IPS-18c (cell line): ENCODE results near the gene RFX5.
"Not testable (repeated sequence)": the region's sequence is repeated elsewhere in the genome, so short reads cannot be mapped to it uniquely, and the experiment has no call there.

Experiments
- H3K4me3 ChIP-seq: 2 replicates; pipeline ENCODE4 v1.7.0; 2013; ENCODE audit warnings: low read depth, mild to moderate bottlenecking, low read length, moderate library complexity; ENCODE audit not compliant: insufficient read depth
- H3K9me3 ChIP-seq: one replicate; pipeline ENCODE4 v1.6.1; 2013; ENCODE audit warnings: mild to moderate bottlenecking, low read length, moderate library complexity; ENCODE audit not compliant: control insufficient read depth, insufficient read depth

RFX5 gene

GRCh38 chr1:151367658-151368392 lies 20.8 kb upstream of the RFX5 start:
- peaks cover 1% of the 10 kb centered on the region for H3K9me3 ChIP-seq
- H3K4me3 ChIP-seq = no peak overlapping the region

DNA sequence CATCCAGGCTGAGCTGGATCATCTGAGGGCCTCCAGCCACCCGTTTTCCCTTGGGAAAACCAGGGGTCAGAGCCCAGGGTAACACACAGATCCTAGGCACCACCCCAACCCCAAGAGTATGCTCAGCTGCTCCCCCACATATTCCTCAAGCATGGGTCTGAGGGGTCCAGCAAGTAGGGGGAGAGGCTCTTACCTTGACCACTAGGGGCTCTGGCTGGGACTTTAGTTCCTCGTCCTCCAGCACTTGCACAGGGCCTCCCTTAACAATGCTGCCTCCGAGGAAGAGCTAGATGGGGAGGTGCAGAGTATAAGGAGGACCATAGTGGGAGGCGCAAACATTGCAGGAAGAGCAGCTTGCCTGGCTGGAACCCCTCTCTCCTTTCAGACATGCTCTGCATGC lies 17.9 kb upstream of the RFX5 start:
- no peak overlapping the region for H3K4me3 ChIP-seq
- H3K9me3 ChIP-seq = peaks cover 5% of the 10 kb centered on the region

DNA sequence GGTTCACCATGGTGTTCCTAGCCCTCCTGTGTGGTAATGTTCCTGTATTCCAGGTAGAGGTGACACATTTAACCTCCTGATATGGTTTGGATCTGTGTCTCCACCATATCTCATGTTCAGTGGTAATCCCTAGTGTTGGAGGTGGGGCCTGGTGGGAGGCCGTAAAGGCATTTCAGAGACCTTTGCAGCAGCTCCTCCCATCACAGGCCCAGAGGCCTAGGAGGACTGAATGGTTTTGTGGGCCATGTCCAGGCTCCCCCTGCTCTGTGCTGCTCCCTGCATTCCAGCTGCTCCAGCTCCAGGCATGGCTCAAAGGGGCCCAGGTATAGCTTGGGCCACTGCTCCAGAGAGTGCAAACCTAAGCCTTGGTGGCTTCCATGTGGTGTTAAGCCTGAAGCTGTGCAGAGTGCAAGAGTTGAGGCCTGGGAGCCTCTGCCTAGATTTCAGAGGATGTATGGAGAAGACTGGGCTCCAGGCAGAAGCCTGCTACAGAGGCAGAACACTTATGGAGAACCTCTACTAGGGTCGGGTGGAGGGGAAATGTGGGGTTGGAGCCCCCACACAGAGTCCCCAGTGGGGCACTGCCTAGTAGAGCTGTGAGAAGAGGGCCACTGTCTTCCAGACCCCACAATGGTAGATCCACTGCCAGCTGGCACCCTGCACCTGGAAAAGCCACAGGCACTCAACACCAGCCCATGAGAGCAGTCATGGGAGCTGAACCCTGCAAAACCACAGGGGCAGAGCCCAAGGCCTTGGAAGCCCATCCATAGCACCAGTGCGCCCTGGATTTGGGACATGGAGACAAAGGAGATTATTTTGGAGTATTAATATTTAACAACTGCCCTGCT lies 15.5 kb upstream of the RFX5 start:
- Histone ChIP-seq H3K4me3 (no peak overlapping the region), H3K9me3 (peaks cover 5% of the 10 kb centered on the region)

DNA sequence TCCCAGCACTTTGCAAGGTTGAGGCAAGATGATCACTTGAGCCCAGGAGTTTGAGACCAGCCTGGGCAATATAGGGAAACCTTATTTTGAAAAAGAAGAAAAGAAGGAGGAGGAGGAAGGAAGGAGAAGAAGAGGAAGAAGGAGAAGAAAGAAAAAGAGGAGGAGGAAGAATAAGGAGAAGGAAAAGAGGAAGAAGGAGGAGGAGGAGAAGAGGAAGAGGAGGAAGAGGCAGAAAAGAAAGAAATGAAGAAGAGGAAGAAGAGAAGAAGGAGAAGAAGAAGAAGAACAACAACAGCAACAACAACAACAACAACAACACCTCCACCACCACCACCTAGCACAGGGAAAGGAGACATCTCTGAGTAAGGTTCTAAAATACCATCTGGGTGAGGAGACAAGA lies 14.8 kb upstream of the RFX5 start:
- H3K9me3 ChIP-seq = peaks cover 5% of the 10 kb centered on the region

GRCh38 chr1:151356696-151357095 lies 9.6 kb upstream of the RFX5 start:
- Histone ChIP-seq H3K9me3 (peaks cover 2% of the 10 kb centered on the region), H3K4me3 (no peak overlapping the region)

More for the DNA sequence above, 14.8 kb upstream of the RFX5 start:
- no peak overlapping the region for H3K4me3 ChIP-seq

DNA sequence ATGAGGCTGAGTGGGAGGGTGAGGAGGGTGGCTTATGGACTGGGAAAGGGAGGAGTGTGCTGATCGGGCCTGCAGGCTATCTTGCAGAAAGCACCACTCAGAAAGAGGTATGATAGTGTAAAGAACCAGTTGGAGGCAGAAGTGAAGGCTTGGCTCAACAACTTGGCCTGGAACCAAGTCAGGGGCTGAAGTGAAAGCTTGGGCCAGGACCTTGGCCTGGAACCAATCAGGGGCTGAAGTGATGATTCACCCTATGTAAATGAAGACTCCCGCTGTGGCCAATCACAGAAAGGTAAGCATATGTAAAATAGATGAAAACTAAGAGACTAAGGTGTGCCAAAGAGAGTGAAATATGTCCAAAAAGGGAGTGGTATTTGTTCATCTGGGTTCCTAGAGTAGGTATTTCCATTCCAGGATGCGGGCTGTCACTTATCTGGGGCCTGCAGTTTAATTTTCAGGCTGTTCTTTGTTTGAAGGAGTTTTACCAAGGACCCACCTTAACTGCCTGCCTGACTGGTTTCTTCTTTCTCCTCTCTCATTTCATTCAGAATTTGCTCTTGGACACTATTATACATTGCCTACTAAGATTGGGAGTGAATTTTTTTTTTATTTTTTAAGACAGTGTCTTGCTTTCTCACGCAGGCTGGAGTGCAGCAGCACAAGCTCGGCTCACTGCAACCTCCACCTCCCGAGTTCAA lies 5.1 kb upstream of the RFX5 start:
- Histone ChIP-seq H3K4me3 (no peak overlapping the region; the same call in 1 of the 2 replicates), H3K9me3 (peaks cover 4% of the 10 kb centered on the region)

GRCh38 chr1:151350323-151350722 lies 3.3 kb upstream of the RFX5 start:
- not testable (repeated sequence) for H3K4me3 ChIP-seq, H3K9me3 ChIP-seq

GRCh38 chr1:151347523-151348246 lies 633 bp upstream of the RFX5 start:
- Histone ChIP-seq H3K9me3 (peaks cover 2% of the 10 kb centered on the region), H3K4me3 (peak overlapping the region; percentile 31; the same call in 1 of the 2 replicates)

GRCh38 chr1:151346082-151346768 lies 827 bp downstream of the RFX5 start:
- H3K4me3 ChIP-seq = peak overlapping the region; percentile 74

DNA sequence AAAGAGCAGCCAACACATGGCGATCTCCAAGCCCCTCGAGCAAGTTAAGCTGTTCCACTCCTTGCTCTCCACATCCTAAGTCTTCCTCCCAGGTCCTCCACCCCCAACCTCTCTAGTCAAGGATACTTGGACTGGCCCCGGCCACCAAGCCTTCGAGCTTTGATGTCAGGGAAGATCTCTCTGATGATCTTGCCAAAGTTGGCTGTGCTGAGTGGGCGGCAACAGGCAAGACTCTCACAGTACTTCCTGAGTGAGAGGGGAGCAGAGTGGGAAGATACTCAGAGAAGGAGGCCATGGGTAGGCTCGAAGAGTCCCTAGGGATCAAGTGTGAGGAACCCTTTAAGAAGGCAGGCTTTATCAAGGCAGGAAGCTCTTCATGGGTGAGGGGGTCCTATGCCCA lies 2.8 kb downstream of the RFX5 start:
- no peak overlapping the region for H3K4me3 ChIP-seq
- H3K9me3 ChIP-seq = no peaks in the 10 kb centered on the region

More at GRCh38 chr1:151346082-151346768, 827 bp downstream of the RFX5 start:
- H3K9me3 ChIP-seq = peaks cover 2% of the 10 kb centered on the region

- Histone ChIP-seq H3K9me3 (no peaks in the 10 kb centered on the region), H3K4me3 (no peak overlapping the region)
Measured at GRCh38 chr1:151343587-151343986, 3.5 kb downstream of the RFX5 start.

- no peak overlapping the region for H3K4me3 ChIP-seq
- H3K9me3 ChIP-seq = no peaks in the 10 kb centered on the region
Measured at GRCh38 chr1:151342569-151342968, 4.5 kb downstream of the RFX5 start.

- Histone ChIP-seq H3K9me3 (no peaks in the 10 kb centered on the region), H3K4me3 (no peak overlapping the region)
Measured at GRCh38 chr1:151342021-151342420, 5.0 kb downstream of the RFX5 start.

- Histone ChIP-seq H3K9me3 (no peaks in the 10 kb centered on the region), H3K4me3 (no peak overlapping the region)
Measured at GRCh38 chr1:151340870-151341754, 5.9 kb downstream of the RFX5 start.

GRCh38 chr1:151336556-151336955 lies 10.5 kb downstream of the RFX5 start:
- no peak overlapping the region for H3K4me3 ChIP-seq

GRCh38 chr1:151334822-151335221 lies 12.2 kb downstream of the RFX5 start:
- Histone ChIP-seq H3K9me3 (no peaks in the 10 kb centered on the region), H3K4me3 (no peak overlapping the region)

More at GRCh38 chr1:151336556-151336955, 10.5 kb downstream of the RFX5 start:
- H3K9me3 ChIP-seq = no peaks in the 10 kb centered on the region
